ENCODE measurements around the gene KIF1A.
"Not testable (repeated sequence)": the region's sequence is repeated elsewhere in the genome, so short reads cannot be mapped to it uniquely, and the experiment has no call there.

KIF1A gene

DNA sequence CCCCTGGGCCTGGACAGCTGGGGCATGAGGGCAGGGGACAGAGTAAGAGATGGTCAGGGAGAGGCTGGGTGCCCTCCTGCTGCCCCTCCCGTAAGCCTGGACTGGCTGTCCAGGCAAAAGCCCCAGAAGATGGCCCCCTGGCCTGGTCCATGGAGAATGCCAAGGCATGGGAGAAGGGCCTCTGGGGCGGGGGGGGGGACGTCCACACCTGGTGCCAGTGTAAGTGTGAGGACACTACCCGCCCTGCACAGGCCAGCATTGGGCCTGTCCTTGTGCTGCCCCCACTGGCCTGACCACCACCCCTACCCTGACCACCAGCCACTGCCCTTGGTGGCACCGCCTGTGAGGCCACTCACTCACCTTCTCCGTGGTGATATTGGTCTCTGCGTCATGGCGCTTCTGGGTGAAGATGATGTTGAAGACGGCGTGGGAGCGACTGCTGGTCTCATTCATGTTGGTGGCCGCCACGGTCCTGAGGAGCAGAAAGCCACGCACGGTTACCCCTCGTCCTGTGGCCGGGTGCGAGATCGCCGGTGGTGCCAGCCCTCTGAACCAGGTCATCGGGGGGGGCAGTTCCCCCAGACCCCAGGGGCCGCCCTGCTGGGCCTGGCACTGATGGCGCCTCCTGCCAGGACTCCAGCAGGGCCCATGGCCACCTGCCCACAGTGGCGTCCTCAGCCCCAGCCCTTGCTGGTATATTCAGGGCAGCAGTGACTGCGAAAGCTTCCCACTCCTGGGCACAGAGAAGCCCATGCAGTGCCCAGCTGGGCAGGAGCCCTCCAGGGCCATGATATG is 35.2 kb downstream of the KIF1A start:
- DNase-seq = no peak

- no peak for DNase-seq
Measured at GRCh38 chr2:240783819-240784621, 36.0 kb downstream of the KIF1A start.

- no peak for DNase-seq
Measured at GRCh38 chr2:240782886-240783818, 36.9 kb downstream of the KIF1A start.

DNA sequence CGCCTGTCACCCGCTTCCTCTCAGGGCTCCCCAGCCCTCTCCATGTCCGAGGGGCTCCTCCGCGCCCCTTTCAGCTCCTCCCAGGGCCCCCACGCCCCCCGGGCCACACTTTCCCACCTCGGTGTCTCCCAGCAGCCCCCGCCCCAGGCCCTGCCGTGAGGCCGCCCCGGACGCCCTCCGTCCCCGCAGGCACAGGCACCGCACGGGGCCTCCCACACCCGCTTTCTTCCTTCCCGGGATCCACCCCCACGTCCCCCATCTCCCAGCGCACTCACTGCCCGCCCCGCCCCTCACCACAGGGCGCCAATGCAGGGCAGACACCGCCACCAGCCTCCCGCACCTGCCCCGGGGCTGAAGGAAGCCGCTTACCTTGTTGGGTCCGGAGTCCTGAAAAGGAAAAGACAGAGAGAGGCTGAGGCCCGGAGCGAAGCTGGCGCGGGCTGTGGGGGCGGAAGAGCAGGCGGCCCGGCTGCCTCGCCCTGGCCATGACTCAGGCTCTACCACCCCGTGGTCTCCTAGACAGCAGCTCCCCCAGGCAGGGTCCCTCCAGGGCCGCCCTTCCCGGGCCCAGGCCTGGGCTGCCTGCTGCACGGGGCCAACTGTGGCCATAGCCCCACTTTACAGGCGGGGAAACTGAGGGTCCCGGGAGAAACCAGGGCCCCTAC is 37.7 kb downstream of the KIF1A start:
- DNase-seq = no peak

- no peak for DNase-seq
Measured at GRCh38 chr2:240781471-240782220, 38.4 kb downstream of the KIF1A start.

GRCh38 chr2:240780023-240780700 is 39.9 kb downstream of the KIF1A start:
- DNase-seq = no peak

DNA sequence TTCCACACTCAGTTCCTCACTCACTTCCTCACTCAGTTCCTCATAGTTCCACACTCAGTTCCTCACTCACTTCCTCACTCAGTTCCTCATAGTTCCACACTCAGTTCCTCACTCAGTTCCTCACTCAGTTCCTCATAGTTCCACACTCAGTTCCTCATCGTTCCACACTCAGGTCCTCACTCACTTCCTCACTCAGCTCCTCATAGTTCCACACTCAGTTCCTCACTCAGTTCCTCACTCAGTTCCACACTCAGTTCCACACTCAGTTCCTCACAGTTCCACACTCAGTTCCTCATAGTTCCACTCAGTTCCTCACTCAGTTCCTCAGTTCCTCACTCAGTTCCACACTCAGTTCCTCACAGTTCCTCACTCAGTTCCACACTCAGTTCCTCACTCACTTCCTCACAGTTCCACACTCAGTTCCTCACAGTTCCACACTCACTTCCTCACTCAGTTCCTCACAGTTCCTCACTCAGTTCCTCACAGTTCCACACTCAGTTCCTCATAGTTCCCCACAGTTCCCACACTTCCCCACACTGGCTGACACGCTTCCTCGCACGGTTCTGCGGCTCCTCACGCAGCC is 40.7 kb downstream of the KIF1A start:
- not testable (repeated sequence) for DNase-seq

GRCh38 chr2:240778426-240778825 is 41.6 kb downstream of the KIF1A start:
- DNase-seq = no peak

- no peak for DNase-seq
Measured at GRCh38 chr2:240777456-240778212, 42.4 kb downstream of the KIF1A start.

DNA sequence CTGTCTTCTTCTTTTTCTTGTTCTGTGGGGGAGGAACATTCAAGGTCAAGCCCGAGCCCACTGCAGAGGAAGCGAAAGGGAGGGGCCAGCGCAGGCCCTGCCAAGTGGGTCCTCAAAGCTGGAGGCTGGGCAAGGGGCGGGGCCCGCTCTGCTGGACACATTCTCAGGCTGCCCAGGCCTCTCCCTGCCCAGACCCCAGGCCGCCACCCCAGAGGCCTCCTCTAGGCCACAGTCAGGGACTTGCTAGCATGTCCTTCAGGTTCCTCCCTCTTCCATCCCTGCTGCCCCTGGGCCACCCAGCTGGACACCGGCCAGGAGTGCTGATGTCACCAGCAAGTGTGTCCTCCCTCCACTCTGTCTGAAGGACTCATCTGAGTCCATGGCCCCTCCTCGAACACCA is 44.1 kb downstream of the KIF1A start:
- no peak for DNase-seq

- DNase-seq = no peak
Measured at GRCh38 chr2:240774856-240775255, 45.2 kb downstream of the KIF1A start.

- no peak for DNase-seq
Measured at GRCh38 chr2:240769096-240769495, 50.9 kb downstream of the KIF1A start.

DNA sequence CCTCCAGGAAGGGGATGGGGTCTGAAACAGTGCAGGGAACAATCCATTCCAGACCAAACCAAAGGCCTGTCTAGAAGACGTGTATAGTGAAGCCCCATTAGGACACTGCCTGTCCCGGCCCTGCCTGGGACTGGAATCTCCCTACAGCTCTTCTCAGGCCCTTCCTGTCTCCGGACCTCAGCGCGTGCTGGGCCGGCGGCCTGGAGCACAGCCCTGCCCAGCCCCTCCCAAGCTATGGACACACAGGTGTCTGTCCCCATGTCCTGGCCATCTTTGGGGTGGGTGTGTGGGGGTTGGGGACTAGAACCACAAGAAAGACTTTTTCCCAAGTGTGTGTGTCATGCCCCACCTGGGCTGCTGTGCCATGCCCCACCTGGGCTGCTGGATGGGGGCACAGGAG is 51.8 kb downstream of the KIF1A start:
- DNase-seq = no peak

DNA sequence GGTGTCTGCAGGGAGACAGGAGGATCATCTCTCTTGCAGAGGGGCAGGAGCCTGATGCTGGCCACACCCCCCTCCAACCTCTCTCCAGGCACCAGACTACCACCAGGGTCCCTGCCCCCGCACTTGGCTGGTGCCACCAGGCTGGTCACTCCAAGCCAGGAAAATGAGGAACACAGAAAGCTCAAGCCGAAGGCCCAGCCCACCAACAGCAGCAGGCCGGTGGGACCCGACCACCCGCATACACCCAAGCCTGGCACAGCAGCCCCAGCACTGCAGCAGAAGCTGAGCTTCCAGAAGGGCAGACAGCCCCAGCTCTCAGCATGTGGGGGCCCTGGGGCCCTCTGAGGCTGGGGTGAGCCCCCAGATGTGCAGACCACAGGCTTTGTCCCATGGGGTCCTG is 52.7 kb downstream of the KIF1A start:
- no peak for DNase-seq

DNA sequence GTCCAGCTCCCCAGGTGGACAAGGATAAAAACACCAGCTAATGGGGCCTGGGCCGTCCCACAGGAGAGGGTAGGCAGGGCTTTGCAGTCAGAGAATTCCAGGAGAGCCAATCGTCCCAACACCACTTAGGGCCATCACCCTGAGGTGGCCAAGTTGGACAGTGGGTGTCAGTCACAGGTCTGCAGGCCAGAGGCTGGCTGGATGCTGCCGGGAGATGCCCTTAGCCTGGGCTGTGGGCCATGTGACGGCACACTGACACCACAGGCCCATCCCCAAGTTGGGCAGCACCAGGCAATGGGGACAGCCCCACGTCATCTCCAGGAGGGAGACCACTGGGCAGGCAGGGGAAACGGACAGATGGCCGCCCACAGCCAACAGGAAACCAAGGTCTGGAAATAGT is 53.9 kb downstream of the KIF1A start:
- no peak for DNase-seq

DNA sequence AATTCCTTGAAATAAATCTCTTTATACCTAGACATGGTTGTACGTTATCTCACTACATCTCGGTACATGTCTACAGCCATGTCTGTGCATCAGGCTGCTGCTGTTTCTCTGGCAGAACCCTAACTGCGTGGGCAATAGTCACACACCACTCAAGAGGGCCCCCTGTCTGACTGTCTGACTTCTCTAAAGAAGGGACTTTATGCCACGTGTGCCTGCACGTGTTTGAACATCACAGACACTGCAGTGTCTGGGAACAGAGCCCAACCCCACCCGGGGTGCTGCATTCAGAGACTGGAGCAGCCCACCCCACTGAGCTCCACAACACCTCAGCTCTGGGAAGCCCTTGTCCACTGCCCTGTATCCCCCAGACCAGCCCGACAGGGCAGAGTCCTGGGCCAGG is 55.0 kb downstream of the KIF1A start:
- no peak for DNase-seq

GRCh38 chr2:240764605-240765004 is 55.4 kb downstream of the KIF1A start:
- no peak for DNase-seq

DNA sequence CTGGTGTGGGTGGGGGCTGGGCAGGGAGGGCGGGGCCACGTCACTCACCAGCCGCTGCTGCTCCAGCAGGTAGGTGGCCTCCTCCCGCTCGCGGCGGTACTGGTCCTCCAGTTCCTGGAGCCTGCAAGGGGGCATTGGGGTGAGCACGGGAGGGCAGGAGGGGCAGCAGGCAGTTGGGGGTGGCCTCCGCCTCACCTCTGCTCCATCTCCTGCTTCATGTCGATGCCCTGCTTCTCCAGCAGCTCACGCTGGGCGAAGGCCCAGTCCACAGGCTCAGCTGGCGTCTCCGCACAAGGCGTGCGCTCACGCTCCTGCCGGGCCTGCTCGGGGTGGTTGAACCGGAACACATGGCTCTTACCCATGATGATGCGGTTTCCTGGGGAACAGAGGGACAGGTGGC is 57.0 kb downstream of the KIF1A start:
- no peak for DNase-seq

GRCh38 chr2:240762249-240762648 is 57.8 kb downstream of the KIF1A start:
- no peak for DNase-seq
